Measurements from ENCODE around the gene RAB3D.

GRCh38 chr19:11342429-11342828 is 3.0 kb upstream of the RAB3D start:
- TF ChIP-seq, protein P1, sequence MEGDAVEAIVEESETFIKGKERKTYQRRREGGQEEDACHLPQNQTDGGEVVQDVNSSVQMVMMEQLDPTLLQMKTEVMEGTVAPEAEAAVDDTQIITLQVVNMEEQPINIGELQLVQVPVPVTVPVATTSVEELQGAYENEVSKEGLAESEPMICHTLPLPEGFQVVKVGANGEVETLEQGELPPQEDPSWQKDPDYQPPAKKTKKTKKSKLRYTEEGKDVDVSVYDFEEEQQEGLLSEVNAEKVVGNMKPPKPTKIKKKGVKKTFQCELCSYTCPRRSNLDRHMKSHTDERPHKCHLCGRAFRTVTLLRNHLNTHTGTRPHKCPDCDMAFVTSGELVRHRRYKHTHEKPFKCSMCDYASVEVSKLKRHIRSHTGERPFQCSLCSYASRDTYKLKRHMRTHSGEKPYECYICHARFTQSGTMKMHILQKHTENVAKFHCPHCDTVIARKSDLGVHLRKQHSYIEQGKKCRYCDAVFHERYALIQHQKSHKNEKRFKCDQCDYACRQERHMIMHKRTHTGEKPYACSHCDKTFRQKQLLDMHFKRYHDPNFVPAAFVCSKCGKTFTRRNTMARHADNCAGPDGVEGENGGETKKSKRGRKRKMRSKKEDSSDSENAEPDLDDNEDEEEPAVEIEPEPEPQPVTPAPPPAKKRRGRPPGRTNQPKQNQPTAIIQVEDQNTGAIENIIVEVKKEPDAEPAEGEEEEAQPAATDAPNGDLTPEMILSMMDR (IDR thresholded peaks at IDR 0.05; ENCODE audit: low read depth, low read length, missing input control), result no peak
- TF ChIP-seq REST (IDR thresholded peaks at IDR 0.05) (no peak), EGR1 (IDR thresholded peaks at IDR 0.05; ENCODE audit: low read depth in 2 of 2) (no peak), FOXA1 (IDR thresholded peaks at IDR 0.05) (no peak), JUND (IDR thresholded peaks at IDR 0.05) (no peak), TAF1 (conservative IDR thresholded peaks at IDR 0.05) (no peak), RAD21 (IDR thresholded peaks at IDR 0.05) (no peak), SP1 (IDR thresholded peaks at IDR 0.05) (no peak)
- TF ChIP-seq, protein P2, sequence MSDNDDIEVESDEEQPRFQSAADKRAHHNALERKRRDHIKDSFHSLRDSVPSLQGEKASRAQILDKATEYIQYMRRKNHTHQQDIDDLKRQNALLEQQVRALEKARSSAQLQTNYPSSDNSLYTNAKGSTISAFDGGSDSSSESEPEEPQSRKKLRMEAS (IDR thresholded peaks at IDR 0.05), result no peak
- TF ChIP-seq, protein P3, sequence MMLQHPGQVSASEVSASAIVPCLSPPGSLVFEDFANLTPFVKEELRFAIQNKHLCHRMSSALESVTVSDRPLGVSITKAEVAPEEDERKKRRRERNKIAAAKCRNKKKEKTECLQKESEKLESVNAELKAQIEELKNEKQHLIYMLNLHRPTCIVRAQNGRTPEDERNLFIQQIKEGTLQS (IDR thresholded peaks at IDR 0.05), result no peak

Measured in liver (tissue), 3 donors.